ENCODE results near the gene GRID2. TPM values are rescaled to one million over a fixed set of nuclear protein-coding genes. Genes with fewer than 3 reads are reported as not detected.
"Not testable (repeated sequence)": the region's sequence is repeated elsewhere in the genome, so short reads cannot be mapped to it uniquely, and the experiment has no call there.

Gene GRID2
- total RNA-seq, 2 donors from 2014 or later: 0.16 TPM; not detected in 1

- no peak for DNase-seq (ENCODE audit: low spot score)
- H3K4me1 ChIP-seq: no peaks in the 10 kb centered on the region
- no peak for TF ChIP-seq CTCF (IDR thresholded peaks at IDR 0.05)
- no peaks in the 10 kb centered on the region for H3K27me3 ChIP-seq
- no peaks in the 10 kb centered on the region for H3K36me3 ChIP-seq
- H3K4me3 ChIP-seq: no peak overlapping the region
- H3K9me3 ChIP-seq: no peaks in the 10 kb centered on the region
- H3K27ac ChIP-seq: no peak overlapping the region
Observed at GRCh38 chr4:93285346-93285745, 981.6 kb downstream of the GRID2 start.

- TF ChIP-seq CTCF (IDR thresholded peaks at IDR 0.05): no peak
- Histone ChIP-seq H3K4me3 (no peak overlapping the region), H3K4me1 (no peaks in the 10 kb centered on the region), H3K27ac (no peak overlapping the region), H3K36me3 (no peaks in the 10 kb centered on the region), H3K9me3 (no peaks in the 10 kb centered on the region), H3K27me3 (no peaks in the 10 kb centered on the region)
- no peak for DNase-seq (ENCODE audit: low spot score)
Observed at GRCh38 chr4:93289241-93289640, 985.5 kb downstream of the GRID2 start.

GRCh38 chr4:93289831-93290230 lies 986.1 kb downstream of the GRID2 start:
- Histone ChIP-seq H3K36me3 (no peaks in the 10 kb centered on the region), H3K9me3 (no peaks in the 10 kb centered on the region), H3K27ac (no peak overlapping the region), H3K4me3 (no peak overlapping the region), H3K4me1 (no peaks in the 10 kb centered on the region), H3K27me3 (no peaks in the 10 kb centered on the region)
- TF ChIP-seq CTCF (IDR thresholded peaks at IDR 0.05): no peak
- DNase-seq (ENCODE audit: low spot score): no peak

GRCh38 chr4:93299118-93299517 lies 995.4 kb downstream of the GRID2 start:
- no peaks in the 10 kb centered on the region for H3K27me3 ChIP-seq
- no peak for TF ChIP-seq CTCF (IDR thresholded peaks at IDR 0.05)
- H3K27ac ChIP-seq: no peak overlapping the region
- no peaks in the 10 kb centered on the region for H3K9me3 ChIP-seq
- DNase-seq (ENCODE audit: low spot score): no peak
- no peaks in the 10 kb centered on the region for H3K4me1 ChIP-seq
- no peaks in the 10 kb centered on the region for H3K36me3 ChIP-seq
- no peak overlapping the region for H3K4me3 ChIP-seq

GRCh38 chr4:93300780-93301555 lies 997.2 kb downstream of the GRID2 start:
- not testable (repeated sequence) for H3K36me3 ChIP-seq; H3K27ac ChIP-seq; DNase-seq (ENCODE audit: low spot score); H3K9me3 ChIP-seq; H3K4me3 ChIP-seq; H3K27me3 ChIP-seq; H3K4me1 ChIP-seq

GRCh38 chr4:93302310-93302709 lies 998.5 kb downstream of the GRID2 start:
- Histone ChIP-seq H3K4me3 (no peak overlapping the region), H3K4me1 (no peaks in the 10 kb centered on the region), H3K9me3 (no peaks in the 10 kb centered on the region), H3K36me3 (no peaks in the 10 kb centered on the region), H3K27ac (no peak overlapping the region), H3K27me3 (no peaks in the 10 kb centered on the region)
- DNase-seq (ENCODE audit: low spot score): no peak
- TF ChIP-seq CTCF (IDR thresholded peaks at IDR 0.05): no peak
